ENCODE data around the gene TRIP10. TPM values are rescaled to one million over a fixed set of nuclear protein-coding genes. Genes with fewer than 3 reads are reported as not detected.

The TRIP10 gene
- total and polyA plus RNA-seq, 10 of the 15 experiments (the other 5 are each of a cell fraction or from before 2014, with no cell fraction given): 0.79 to 54.5 (median 32.5) TPM

DNA sequence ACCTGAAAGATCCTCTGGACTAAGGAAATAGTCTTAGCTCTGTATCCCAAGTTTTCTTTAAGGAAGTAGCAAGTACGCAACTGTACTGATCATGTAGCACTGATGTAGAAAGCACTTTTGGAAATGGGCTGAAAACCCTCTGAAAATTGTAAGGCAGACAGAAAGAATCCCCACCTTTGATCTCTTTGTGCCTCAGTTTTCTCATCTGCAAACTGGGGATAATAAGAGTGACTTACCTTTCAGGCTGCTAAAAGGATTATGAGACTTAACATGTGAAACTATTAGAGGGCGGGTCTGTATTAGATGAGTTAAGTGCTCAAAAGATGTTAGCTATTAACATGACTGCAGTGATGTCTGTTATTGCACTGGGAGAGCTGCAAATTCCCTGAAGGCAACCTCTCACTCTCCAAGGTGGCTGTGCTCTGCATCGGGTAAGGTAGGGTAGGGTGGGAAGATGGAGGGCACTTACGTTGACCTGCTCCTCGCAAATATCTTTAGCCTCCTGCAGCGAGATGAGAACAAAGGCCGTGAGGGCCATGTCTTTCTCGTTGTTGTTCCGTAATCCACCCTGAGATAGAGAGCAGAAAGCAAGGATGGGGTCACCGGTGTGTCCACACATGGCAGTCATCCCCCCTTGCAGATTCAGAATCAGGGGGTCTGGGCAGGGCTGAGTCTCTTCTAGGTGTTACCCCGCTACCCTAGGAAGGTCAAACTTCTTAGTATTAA, 49.2 kb upstream of the TRIP10 start:
- no peak overlapping the region for H3K9ac ChIP-seq (ENCODE audit: control insufficient read depth, insufficient read depth, low read length)
- ATAC-seq (no peak), FAIRE-seq (no peak), DNase-seq (ENCODE audit: low read depth, low spot score) (no peak)
- in situ Hi-C loops (cut with MboI) (no loop called here), intact Hi-C loops (cut with micrococcal nuclease; ENCODE audit: unreplicated experiment) (no loop called here)
- POLR2A ChIA-PET: no interaction called here
- CTCF ChIA-PET: no interaction called here
- no peak overlapping the region for H3K4me3 ChIP-seq
- peaks cover 1% of the 10 kb centered on the region; the same call in 1 of the 3 replicates for H3K9me3 ChIP-seq (replicated peaks; ENCODE audit: control insufficient read depth, insufficient read depth, low read length)
- no peaks in the 10 kb centered on the region for H3K79me2 ChIP-seq (ENCODE audit: control insufficient read depth, insufficient read depth, low read length)
- SMC1A ChIA-PET (ENCODE audit: uncharacterized antibody, unreplicated experiment): interaction anchor here (0.6 kb wide), 1 partner anchor 724 kb away, joined by 3 read pairs; no protein-coding TSS in a partner anchor
- no peak overlapping the region for H3K4me2 ChIP-seq (ENCODE audit: control insufficient read depth, insufficient read depth)
- no TSS peak for BruUV-seq (replicated peaks)
- no peak overlapping the region for H3K27ac ChIP-seq (ENCODE audit: control insufficient read depth, insufficient read depth)
- TF ChIP-seq, protein P1, sequence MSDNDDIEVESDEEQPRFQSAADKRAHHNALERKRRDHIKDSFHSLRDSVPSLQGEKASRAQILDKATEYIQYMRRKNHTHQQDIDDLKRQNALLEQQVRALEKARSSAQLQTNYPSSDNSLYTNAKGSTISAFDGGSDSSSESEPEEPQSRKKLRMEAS (IDR thresholded peaks at IDR 0.05; ENCODE audit: low read depth, low read length): no peak
- TF ChIP-seq, protein P2, sequence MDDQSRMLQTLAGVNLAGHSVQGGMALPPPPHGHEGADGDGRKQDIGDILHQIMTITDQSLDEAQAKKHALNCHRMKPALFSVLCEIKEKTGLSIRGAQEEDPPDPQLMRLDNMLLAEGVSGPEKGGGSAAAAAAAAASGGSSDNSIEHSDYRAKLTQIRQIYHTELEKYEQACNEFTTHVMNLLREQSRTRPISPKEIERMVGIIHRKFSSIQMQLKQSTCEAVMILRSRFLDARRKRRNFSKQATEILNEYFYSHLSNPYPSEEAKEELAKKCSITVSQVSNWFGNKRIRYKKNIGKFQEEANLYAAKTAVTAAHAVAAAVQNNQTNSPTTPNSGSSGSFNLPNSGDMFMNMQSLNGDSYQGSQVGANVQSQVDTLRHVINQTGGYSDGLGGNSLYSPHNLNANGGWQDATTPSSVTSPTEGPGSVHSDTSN (IDR thresholded peaks at IDR 0.05; ENCODE audit: insufficient replicate concordance, low read depth, low read length): no peak
- no peak for TF ChIP-seq SREBF1 (IDR thresholded peaks at IDR 0.05; ENCODE audit: low read length)
- TF ChIP-seq MEF2A (IDR thresholded peaks at IDR 0.05; ENCODE audit: insufficient read depth, low read depth, low read length): no peak
- TF ChIP-seq, protein P3, sequence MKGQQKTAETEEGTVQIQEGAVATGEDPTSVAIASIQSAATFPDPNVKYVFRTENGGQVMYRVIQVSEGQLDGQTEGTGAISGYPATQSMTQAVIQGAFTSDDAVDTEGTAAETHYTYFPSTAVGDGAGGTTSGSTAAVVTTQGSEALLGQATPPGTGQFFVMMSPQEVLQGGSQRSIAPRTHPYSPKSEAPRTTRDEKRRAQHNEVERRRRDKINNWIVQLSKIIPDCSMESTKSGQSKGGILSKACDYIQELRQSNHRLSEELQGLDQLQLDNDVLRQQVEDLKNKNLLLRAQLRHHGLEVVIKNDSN (IDR thresholded peaks at IDR 0.05; ENCODE audit: borderline replicate concordance, extremely low read length, insufficient read depth, low read depth, low read length): no peak
- TF ChIP-seq RBBP5 (conservative IDR thresholded peaks at IDR 0.05): no peak
- TF ChIP-seq, protein P4, sequence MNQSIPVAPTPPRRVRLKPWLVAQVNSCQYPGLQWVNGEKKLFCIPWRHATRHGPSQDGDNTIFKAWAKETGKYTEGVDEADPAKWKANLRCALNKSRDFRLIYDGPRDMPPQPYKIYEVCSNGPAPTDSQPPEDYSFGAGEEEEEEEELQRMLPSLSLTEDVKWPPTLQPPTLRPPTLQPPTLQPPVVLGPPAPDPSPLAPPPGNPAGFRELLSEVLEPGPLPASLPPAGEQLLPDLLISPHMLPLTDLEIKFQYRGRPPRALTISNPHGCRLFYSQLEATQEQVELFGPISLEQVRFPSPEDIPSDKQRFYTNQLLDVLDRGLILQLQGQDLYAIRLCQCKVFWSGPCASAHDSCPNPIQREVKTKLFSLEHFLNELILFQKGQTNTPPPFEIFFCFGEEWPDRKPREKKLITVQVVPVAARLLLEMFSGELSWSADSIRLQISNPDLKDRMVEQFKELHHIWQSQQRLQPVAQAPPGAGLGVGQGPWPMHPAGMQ (IDR thresholded peaks at IDR 0.05; ENCODE audit: borderline replicate concordance): no peak
- TF ChIP-seq EGR1 (IDR thresholded peaks at IDR 0.05; ENCODE audit: borderline replicate concordance in 1 of 2, low read depth in 2 of 2, low read length in 2 of 2): no peak
- no peak for TF ChIP-seq BMI1 (IDR thresholded peaks at IDR 0.05; ENCODE audit: borderline replicate concordance)
- 47% methylated on average over 11 of the region's 11 CpGs for WGBS (ENCODE audit: insufficient coverage, insufficient replicate concordance, low lambda C conversion rate, missing lambda C conversion rate)
- peaks cover 4% of the 10 kb centered on the region for H3K4me1 ChIP-seq (ENCODE audit: control insufficient read depth, insufficient read depth, low read length)
- no peaks in the 10 kb centered on the region for H3K27me3 ChIP-seq (replicated peaks in 1 of 2; ENCODE audit: control insufficient read depth in 2 of 2, insufficient read depth in 2 of 2, low read length in 1 of 2)
- H2AFZ ChIP-seq (ENCODE audit: control insufficient read depth, low read depth, low read length): no peak overlapping the region
- RAD21 ChIA-PET (ENCODE audit: unreplicated experiment): interaction anchor here (1.5 kb wide), 1 partner anchor 10 kb away, joined by 4 read pairs; no protein-coding TSS in a partner anchor
- H4K20me1 ChIP-seq (ENCODE audit: control insufficient read depth, insufficient read depth): no peaks in the 10 kb centered on the region
- no peaks in the 10 kb centered on the region for H3K36me3 ChIP-seq (ENCODE audit: control insufficient read depth in 2 of 2, insufficient read depth in 2 of 2, low read length in 1 of 2)

Data from GM12878 (cell line).